22Rv1 (cell line): ENCODE data around the gene THRA.

Source experiments
- H3K27ac ChIP-seq: fragments of 450-650 bp; 2 replicates; pipeline ENCODE4 v1.5.1; 2017
- ZFX ChIP-seq: fragments of 450-650 bp; IDR thresholded peaks from 2 replicates; pipeline ENCODE4 v1.6.1; 2017; ENCODE audit warnings: antibody characterized with exemption, borderline replicate concordance
- TF ChIP-seq, protein P1 (sequence below): fragments of 450-650 bp; IDR thresholded peaks from 2 replicates; pipeline ENCODE4 v1.5.1; 2017; ENCODE audit warnings: mild to moderate bottlenecking

Gene THRA

DNA sequence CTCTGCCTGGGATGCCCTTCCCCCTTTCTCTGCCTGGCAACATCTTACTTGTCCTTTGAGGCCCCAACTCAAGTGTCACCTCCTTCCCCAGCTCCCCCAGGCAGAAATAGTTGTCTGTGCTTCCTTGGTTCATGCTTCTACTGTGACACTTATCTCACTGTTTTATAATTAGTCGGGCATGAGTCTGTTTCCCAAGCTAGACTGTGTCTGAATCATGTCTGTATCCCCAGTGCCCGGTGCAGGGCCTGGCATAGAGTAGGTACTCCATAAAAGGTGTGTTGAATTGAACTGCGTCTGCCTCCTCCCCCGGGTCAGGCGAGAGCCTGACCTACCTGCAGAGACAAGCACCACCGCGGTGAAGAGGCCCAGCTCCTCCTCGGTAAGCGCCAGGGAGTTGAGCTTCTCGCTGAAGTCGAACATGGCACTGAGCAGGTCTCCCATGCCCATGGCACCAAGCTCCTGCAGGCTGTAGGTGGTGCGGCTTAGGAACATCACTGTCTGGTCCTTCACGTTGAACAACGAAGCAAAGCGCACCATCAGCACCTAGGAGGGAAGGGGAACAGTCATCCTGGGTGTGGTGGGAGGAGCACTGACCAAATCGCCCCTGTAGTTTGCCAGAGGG lies 30.9 kb downstream of the THRA start:
- no peak overlapping the region for H3K27ac ChIP-seq
- no peak for TF ChIP-seq ZFX
- TF ChIP-seq, protein P1, sequence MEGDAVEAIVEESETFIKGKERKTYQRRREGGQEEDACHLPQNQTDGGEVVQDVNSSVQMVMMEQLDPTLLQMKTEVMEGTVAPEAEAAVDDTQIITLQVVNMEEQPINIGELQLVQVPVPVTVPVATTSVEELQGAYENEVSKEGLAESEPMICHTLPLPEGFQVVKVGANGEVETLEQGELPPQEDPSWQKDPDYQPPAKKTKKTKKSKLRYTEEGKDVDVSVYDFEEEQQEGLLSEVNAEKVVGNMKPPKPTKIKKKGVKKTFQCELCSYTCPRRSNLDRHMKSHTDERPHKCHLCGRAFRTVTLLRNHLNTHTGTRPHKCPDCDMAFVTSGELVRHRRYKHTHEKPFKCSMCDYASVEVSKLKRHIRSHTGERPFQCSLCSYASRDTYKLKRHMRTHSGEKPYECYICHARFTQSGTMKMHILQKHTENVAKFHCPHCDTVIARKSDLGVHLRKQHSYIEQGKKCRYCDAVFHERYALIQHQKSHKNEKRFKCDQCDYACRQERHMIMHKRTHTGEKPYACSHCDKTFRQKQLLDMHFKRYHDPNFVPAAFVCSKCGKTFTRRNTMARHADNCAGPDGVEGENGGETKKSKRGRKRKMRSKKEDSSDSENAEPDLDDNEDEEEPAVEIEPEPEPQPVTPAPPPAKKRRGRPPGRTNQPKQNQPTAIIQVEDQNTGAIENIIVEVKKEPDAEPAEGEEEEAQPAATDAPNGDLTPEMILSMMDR: no peak

DNA sequence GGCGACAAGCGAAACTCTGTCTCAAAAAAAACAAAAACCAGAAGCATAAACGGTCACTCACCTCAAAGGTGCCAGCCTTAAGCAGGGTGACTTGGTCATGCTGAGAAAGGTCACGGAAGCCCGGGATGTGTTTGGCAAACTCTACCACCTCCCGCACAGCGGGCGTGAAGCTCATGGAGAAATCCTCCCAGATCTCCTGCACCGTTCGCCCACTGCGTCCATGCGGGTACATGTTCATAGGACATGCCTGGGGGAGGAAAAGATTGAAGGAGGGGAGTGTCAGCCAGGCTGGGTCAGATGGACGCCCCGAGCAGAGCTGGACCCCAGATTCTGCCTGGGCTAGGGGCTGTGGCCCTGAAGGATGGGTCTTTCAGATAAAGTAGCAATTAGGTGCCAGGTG lies 32.1 kb downstream of the THRA start:
- TF ChIP-seq ZFX: no peak
- TF ChIP-seq, protein P1: no peak
- no peak overlapping the region for H3K27ac ChIP-seq

DNA sequence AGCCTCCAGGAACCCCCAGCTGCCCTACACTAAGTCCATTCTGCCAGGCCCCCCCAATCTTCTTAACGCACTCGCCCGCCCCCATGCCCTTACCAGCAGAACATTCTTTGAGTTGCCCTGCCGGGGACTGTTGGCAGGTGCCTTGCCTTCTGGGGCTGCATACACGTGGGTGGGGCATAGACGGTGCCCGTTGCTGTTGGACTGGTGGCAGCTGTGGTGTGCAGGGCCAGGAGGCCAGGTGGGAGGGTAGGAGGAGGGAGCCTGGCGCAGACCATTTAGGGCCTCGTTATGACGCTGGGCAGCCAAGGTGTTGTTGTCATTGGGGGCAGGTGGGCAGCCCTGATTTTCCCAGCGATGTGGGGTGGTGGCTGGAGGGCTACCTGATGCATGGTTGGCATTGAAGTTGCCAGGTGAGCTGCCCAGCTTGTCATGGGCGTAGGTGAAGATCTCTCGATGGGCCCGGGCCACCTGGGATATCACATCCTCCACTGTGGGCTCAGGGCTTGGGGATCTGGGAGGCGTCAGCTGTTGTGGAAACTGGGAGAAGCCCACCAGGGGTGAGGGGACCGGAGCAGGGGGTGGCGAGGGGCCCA lies 32.7 kb downstream of the THRA start:
- H3K27ac ChIP-seq: no peak overlapping the region
- TF ChIP-seq, protein P1: no peak
- no peak for TF ChIP-seq ZFX

DNA sequence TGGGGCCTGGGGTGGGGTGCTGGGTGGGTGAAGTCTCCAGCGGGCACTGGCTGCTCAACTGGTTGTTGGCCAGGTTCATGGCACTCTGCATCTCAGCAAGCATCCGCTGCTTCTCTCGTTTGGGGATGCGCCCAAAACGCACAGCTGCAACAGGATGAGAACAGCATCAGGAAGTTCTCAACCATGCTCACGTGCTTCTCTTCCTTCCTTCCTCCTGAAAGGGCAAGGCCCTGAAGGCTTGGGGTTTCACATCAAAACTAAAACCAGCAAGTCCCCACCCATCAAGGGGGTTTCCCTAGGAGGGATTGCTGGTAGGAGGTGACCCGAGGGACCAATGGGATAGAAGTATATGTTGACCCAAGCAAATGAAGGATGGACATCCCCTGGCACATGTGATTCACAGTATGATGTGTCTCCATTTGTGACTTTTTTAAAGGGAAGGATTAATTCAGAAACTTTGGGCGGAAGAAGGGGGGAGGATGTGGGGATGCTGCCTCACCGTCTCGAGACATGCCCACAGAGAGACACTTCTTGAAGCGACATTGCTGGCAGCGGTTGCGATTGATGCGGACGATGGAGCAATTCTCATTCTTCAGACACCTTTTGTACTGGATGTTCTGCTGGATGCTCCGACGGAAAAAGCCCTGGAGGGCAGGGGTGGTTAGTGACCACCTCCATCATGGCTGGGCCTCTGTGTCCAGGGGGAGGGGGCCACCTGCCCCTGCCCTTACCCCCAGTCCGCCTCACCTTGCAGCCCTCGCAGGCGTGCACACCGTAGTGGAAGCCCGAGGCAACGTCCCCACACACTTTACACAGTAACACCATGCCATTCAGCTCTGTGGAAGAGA lies 33.4 kb downstream of the THRA start:
- TF ChIP-seq, protein P1: no peak
- no peak for TF ChIP-seq ZFX
- H3K27ac ChIP-seq: no peak overlapping the region

DNA sequence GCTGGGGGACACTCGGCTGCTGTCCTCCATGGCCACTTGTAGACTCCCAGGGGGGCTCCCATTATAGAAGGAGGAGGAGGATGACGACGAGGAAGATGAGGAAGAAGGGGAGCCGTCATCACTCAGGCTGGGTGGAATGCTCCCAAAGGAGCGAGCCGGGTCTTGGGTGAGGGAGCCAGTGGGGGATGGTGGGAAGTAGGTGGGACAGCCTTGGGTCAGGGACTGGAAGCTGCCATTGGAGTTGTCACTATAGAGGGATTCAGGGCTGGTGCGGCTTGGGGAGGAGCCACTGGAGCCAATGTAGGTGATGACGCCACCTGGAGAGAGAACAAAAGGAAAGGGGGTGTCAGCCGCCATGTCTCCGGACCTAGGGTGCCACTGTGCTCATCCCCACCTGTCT lies 34.3 kb downstream of the THRA start:
- no peak for TF ChIP-seq ZFX
- TF ChIP-seq, protein P1: no peak
- H3K27ac ChIP-seq: no peak overlapping the region

DNA sequence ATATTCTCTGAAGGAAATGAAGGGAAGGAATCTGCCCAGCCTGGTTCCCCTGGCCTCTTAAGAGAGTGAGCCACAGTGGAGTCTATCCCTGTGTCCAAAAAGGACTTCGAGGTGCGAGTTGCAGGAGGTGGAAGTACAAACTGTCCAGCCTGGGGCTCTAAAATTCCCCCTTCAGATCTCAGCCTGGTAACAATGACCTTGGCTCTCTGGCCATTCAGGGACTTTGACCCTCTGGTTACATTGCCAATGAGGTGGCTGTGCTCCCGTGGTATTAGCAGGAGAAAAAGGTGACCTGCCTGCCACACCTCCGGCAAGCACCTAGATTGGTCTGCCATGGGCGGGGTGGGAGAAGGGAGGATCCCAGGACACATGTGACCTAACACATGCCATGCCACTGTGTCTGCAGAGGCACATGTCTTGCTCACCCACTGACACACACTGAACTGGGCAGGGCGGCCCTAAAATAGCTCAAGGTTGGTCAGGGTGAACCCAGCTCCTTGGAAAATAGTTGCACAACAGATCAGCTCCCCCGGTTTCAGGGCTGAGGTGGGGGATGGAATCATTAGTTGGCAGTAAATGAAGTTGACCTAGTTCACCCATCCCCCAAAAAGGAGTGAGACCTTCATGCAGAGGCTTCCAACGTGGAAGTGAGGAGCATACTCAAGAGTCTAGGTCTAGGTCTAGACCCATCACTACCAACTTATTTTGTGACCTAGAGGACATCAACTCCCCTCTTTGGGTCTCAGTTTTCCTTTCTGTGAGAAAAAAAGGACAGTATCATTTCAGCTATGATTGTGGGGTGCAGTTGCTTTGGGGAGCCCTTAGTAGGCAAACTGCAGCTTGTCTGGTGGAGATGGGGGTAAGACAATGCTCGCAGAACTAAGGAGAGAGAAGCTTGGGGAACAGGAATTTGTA lies 35.4 kb downstream of the THRA start:
- TF ChIP-seq, protein P1: no peak
- TF ChIP-seq ZFX: no peak
- H3K27ac ChIP-seq: peak overlapping the region; percentile 35
